Breast epithelium (tissue), 4 donors: ENCODE data around the gene ANKRD10. TPM values are rescaled to one million over a fixed set of nuclear protein-coding genes. Genes with fewer than 3 reads are reported as not detected.

Experiments used
- DNase-seq, 2 donors: peaks; one replicate each; pipeline ENCODE4 v3.0.0-alpha.2; 2019; ENCODE audit warnings: low spot score in 2 of 2
- H3K27ac ChIP-seq, 2 donors: fragments of 200-600 bp; sonication (generic) in 1 of 2; one replicate each; pipeline ENCODE4 v1.5.1; 2016 to 2019; ENCODE audit warnings: mild to moderate bottlenecking in 1 of 2
- H3K27me3 ChIP-seq, 2 donors: fragments of 200-600 bp; sonication (generic) in 1 of 2; one replicate each; pipeline versions ENCODE4 v1.5.1 to v1.6.0; 2017 to 2019; ENCODE audit warnings: control low read depth in 1 of 2, mild to moderate bottlenecking in 1 of 2
- H3K36me3 ChIP-seq: fragments of 200-600 bp; one replicate; pipeline ENCODE4 v1.5.1; 2019
- H3K4me1 ChIP-seq, 2 donors: fragments of 200-600 bp; sonication (generic); one replicate each; pipeline ENCODE4 v1.5.1; 2016 to 2019; ENCODE audit warnings: control low read depth in 1 of 2
- H3K4me3 ChIP-seq, 3 donors: fragments of 200-600 bp; sonication (generic); 1 replicate in 2 of 3; 2 replicates in 1 of 3; pipeline ENCODE4 v1.5.1; 2016 to 2019; ENCODE audit warnings: mild to moderate bottlenecking in 3 of 3, moderate library complexity in 2 of 3
- H3K9me3 ChIP-seq, 2 donors: fragments of 200-600 bp; sonication (generic) in 1 of 2; one replicate each; pipeline ENCODE4 v1.5.1; 2016 to 2019; ENCODE audit warnings: control low read depth in 1 of 2
- CTCF ChIP-seq, 3 donors: fragments of 450-650 bp; IDR thresholded peaks; one replicate each; pipeline ENCODE4 v1.5.1; 2016 to 2017; ENCODE audit warnings: antibody characterized with exemption in 3 of 3, mild to moderate bottlenecking in 3 of 3, moderate library complexity in 3 of 3
- POLR2A ChIP-seq: fragments of 450-650 bp; IDR thresholded peaks from one replicate; pipeline ENCODE4 v1.6.1; 2016; ENCODE audit warnings: antibody characterized with exemption, mild to moderate bottlenecking, moderate library complexity
- POLR2AphosphoS5 ChIP-seq, 3 donors: sonication (generic); formaldehyde crosslinking; IDR thresholded peaks; one replicate each; pipeline ENCODE4 v1.6.1; 2017; ENCODE audit warnings: antibody characterized with exemption in 3 of 3
- intact Hi-C: fragments of 100-400 bp; cut with DNase I; formaldehyde crosslinking; loops from one replicate; pipeline ENCODE4 v1.15.1; 2023; ENCODE audit warnings: low total_unique reads
- total RNA-seq, 3 donors: library from RNA; depleted of rRNA; stranded (reverse); fragments of >200 nt; gene quantifications; one replicate each; pipeline ENCODE4 v1.1.0, GENCODE V29; 2016

The ANKRD10 gene
- total RNA-seq, 3 donors from 2014 or later, result 133 to 206 (median 193) TPM

- H3K4me1 ChIP-seq, result peaks cover 0 to 3% of the 10 kb centered on the region in 2 donors
- H3K4me3 ChIP-seq, result peak overlapping the region; percentile 31 to 53 (median 36)
- no peaks in the 10 kb centered on the region for H3K27me3 ChIP-seq
- peak overlapping the region; percentile 75 to 88 for H3K27ac ChIP-seq
- no peaks in the 10 kb centered on the region for H3K36me3 ChIP-seq
- DNase-seq, result no peak
- no peaks in the 10 kb centered on the region for H3K9me3 ChIP-seq
- intact Hi-C loops, result no loop called here
- TF ChIP-seq POLR2AphosphoS5 (IDR thresholded peaks at IDR 0.05), result peak in 1 of 3 donors; percentile 11
- no peak for TF ChIP-seq CTCF (IDR thresholded peaks at IDR 0.05)
- no peak for TF ChIP-seq POLR2A
Observed at GRCh38 chr13:110869231-110869804, 45.6 kb downstream of the ANKRD10 start.

GRCh38 chr13:110868720-110869119 lies 46.1 kb downstream of the ANKRD10 start:
- H3K27me3 ChIP-seq, result no peaks in the 10 kb centered on the region
- TF ChIP-seq CTCF (IDR thresholded peaks at IDR 0.05), result no peak
- no peak for TF ChIP-seq POLR2AphosphoS5 (IDR thresholded peaks at IDR 0.05)
- TF ChIP-seq POLR2A, result no peak
- H3K9me3 ChIP-seq, result no peaks in the 10 kb centered on the region
- no peak overlapping the region for H3K4me3 ChIP-seq
- intact Hi-C loops, result no loop called here
- peaks cover 0 to 3% of the 10 kb centered on the region in 2 donors for H3K4me1 ChIP-seq
- no peak for DNase-seq
- H3K27ac ChIP-seq, result peak overlapping the region; percentile 75 to 88
- H3K36me3 ChIP-seq, result no peaks in the 10 kb centered on the region

GRCh38 chr13:110867380-110867779 lies 47.5 kb downstream of the ANKRD10 start:
- Histone ChIP-seq H3K36me3 (no peaks in the 10 kb centered on the region), H3K4me3 (no peak overlapping the region), H3K9me3 (no peaks in the 10 kb centered on the region), H3K4me1 (peaks cover 0 to 3% of the 10 kb centered on the region in 2 donors), H3K27me3 (no peaks in the 10 kb centered on the region), H3K27ac (no peak overlapping the region)
- DNase-seq, result no peak
- intact Hi-C loops, result no loop called here
- no peak for TF ChIP-seq POLR2A
- no peak for TF ChIP-seq CTCF (IDR thresholded peaks at IDR 0.05)
- TF ChIP-seq POLR2AphosphoS5 (IDR thresholded peaks at IDR 0.05), result no peak

- Histone ChIP-seq H3K27me3 (no peaks in the 10 kb centered on the region), H3K27ac (no peak overlapping the region), H3K4me1 (peaks cover 0 to 3% of the 10 kb centered on the region in 2 donors), H3K4me3 (no peak overlapping the region), H3K9me3 (no peaks in the 10 kb centered on the region), H3K36me3 (no peaks in the 10 kb centered on the region)
- no peak for TF ChIP-seq POLR2A
- TF ChIP-seq CTCF (IDR thresholded peaks at IDR 0.05), result no peak
- TF ChIP-seq POLR2AphosphoS5 (IDR thresholded peaks at IDR 0.05), result no peak
- intact Hi-C loops, result no loop called here
- DNase-seq, result no peak
Observed at GRCh38 chr13:110866491-110867170, 48.2 kb downstream of the ANKRD10 start.

GRCh38 chr13:110863685-110864084 lies 51.2 kb downstream of the ANKRD10 start:
- intact Hi-C loops, result no loop called here
- Histone ChIP-seq H3K27me3 (no peaks in the 10 kb centered on the region), H3K9me3 (no peaks in the 10 kb centered on the region), H3K27ac (no peak overlapping the region), H3K4me3 (no peak overlapping the region), H3K4me1 (no peaks in the 10 kb centered on the region), H3K36me3 (no peaks in the 10 kb centered on the region)
- TF ChIP-seq POLR2A, result no peak
- TF ChIP-seq POLR2AphosphoS5 (IDR thresholded peaks at IDR 0.05), result no peak
- no peak for TF ChIP-seq CTCF (IDR thresholded peaks at IDR 0.05)
- no peak for DNase-seq
